GM12892 (cell line): Measurements from ENCODE around the gene MGAT4B. TPM values are rescaled to one million over a fixed set of nuclear protein-coding genes. Genes with fewer than 3 reads are reported as not detected.
"Not testable (repeated sequence)": the region's sequence is repeated elsewhere in the genome, so short reads cannot be mapped to it uniquely, and the experiment has no call there.

ENCODE experiments used
- DNase-seq: peaks from one replicate; pipeline ENCODE4 v3.0.0; 2011; ENCODE audit not compliant: insufficient read length
- FAIRE-seq: peaks from 2 replicates; lab custom pipeline; 2011; peaks lifted over from hg19 to GRCh38; lab: Jason Lieb, UNC
- POLR2A ChIP-seq: IDR thresholded peaks from 2 replicates; pipeline ENCODE4 v1.6.1; 2011; ENCODE audit warnings: low read depth, low read length, control low read depth
- POLR2AphosphoS5 ChIP-seq: IDR thresholded peaks from 2 replicates; pipeline ENCODE4 v1.6.1; 2011; ENCODE audit warnings: low read depth, low read length, control low read depth
- TAF1 ChIP-seq: IDR thresholded peaks from 2 replicates; pipeline ENCODE4 v1.6.1; 2011; ENCODE audit warnings: low read depth, mild to moderate bottlenecking, control low read depth, low read length, borderline replicate concordance
- polyA plus RNA-seq: library from polyadenylated mRNA; unstranded; fragments of >200 nt; gene quantifications from one replicate; pipeline ENCODE4 v1.2.1, GENCODE V29; 2012; ENCODE audit warnings: missing spikeins, inconsistent platforms; ENCODE audit not compliant: missing spikeins

Gene MGAT4B
- 51.3 TPM for polyA plus RNA-seq

- DNase-seq, result peak; percentile 91
- TF ChIP-seq POLR2A, result peak; percentile 67; the same call in 1 of the 2 replicates
- TF ChIP-seq POLR2AphosphoS5, result no peak
- TF ChIP-seq TAF1, result peak; percentile 52
- no peak for FAIRE-seq
Observed at GRCh38 chr5:179806250-179807048, at the start of gene MGAT4B. Gene MGAT4B (minus strand): TSS chr5:179806866. CDS start chr5:179806583, 283 bp downstream.

- TF ChIP-seq POLR2AphosphoS5, result no peak
- TF ChIP-seq POLR2A, result no peak
- TF ChIP-seq TAF1, result no peak
- FAIRE-seq (no peak), DNase-seq (no peak)
Observed at GRCh38 chr5:179854356-179854755, 47.7 kb upstream of the MGAT4B start.

- TF ChIP-seq TAF1 (no peak), POLR2AphosphoS5 (no peak), POLR2A (no peak)
- DNase-seq (no peak), FAIRE-seq (peak; percentile 88)
Observed at GRCh38 chr5:179852993-179853547, 46.4 kb upstream of the MGAT4B start.

GRCh38 chr5:179841621-179842020, 35.0 kb upstream of the MGAT4B start:
- DNase-seq (no peak), FAIRE-seq (no peak)
- no peak for TF ChIP-seq TAF1
- TF ChIP-seq POLR2AphosphoS5, result no peak
- TF ChIP-seq POLR2A, result no peak

GRCh38 chr5:179840766-179841165, 34.1 kb upstream of the MGAT4B start:
- DNase-seq (no peak), FAIRE-seq (no peak)
- TF ChIP-seq POLR2A (no peak), POLR2AphosphoS5 (no peak), TAF1 (no peak)

- no peak for TF ChIP-seq POLR2A
- TF ChIP-seq POLR2AphosphoS5, result no peak
- no peak for TF ChIP-seq TAF1
- DNase-seq (no peak), FAIRE-seq (no peak)
Observed at GRCh38 chr5:179840321-179840720, 33.7 kb upstream of the MGAT4B start.

GRCh38 chr5:179839328-179840256, 32.9 kb upstream of the MGAT4B start:
- peak; percentile 28; the same call in 1 of the 2 replicates for TF ChIP-seq POLR2AphosphoS5
- TF ChIP-seq POLR2A, result 0 out of 2 replicates have a peak, but pooled peaks have one; percentile 27
- no peak for TF ChIP-seq TAF1
- no peak for FAIRE-seq
- DNase-seq, result no peak

- DNase-seq (no peak), FAIRE-seq (no peak)
- TF ChIP-seq POLR2A, result peak; percentile 52
- TF ChIP-seq POLR2AphosphoS5, result peak; percentile 50; the same call in 1 of the 2 replicates
- TF ChIP-seq TAF1, result no peak
Observed at GRCh38 chr5:179837076-179838011, 30.7 kb upstream of the MGAT4B start.

- no peak for FAIRE-seq
- TF ChIP-seq POLR2A (peak; percentile 39), TAF1 (no peak), POLR2AphosphoS5 (peak; percentile 50; the same call in 1 of the 2 replicates)
Observed at GRCh38 chr5:179836225-179837019, 29.8 kb upstream of the MGAT4B start.

GRCh38 chr5:179834871-179835270, 28.2 kb upstream of the MGAT4B start:
- FAIRE-seq, DNase-seq: not testable (repeated sequence)

More at GRCh38 chr5:179836225-179837019, 29.8 kb upstream of the MGAT4B start:
- DNase-seq, result no peak
